Embryonic facial prominence (tissue), 1 donor: ENCODE results near the gene SYTL3.
"Not testable (repeated sequence)": the region's sequence is repeated elsewhere in the genome, so short reads cannot be mapped to it uniquely, and the experiment has no call there.

Experiments
- DNase-seq: peaks from one replicate; pipeline ENCODE4 v3.0.0-alpha.2; 2016; ENCODE audit errors: extremely low spot score

Gene SYTL3

GRCh38 chr6:158773581-158774449, 124.0 kb downstream of the SYTL3 start:
- no peak for DNase-seq

- no peak for DNase-seq
Observed at GRCh38 chr6:158774717-158775449, 125.0 kb downstream of the SYTL3 start.

GRCh38 chr6:158775832-158776231, 126.0 kb downstream of the SYTL3 start:
- DNase-seq, result no peak

- no peak for DNase-seq
Observed at GRCh38 chr6:158776737-158777136, 126.9 kb downstream of the SYTL3 start.

DNA sequence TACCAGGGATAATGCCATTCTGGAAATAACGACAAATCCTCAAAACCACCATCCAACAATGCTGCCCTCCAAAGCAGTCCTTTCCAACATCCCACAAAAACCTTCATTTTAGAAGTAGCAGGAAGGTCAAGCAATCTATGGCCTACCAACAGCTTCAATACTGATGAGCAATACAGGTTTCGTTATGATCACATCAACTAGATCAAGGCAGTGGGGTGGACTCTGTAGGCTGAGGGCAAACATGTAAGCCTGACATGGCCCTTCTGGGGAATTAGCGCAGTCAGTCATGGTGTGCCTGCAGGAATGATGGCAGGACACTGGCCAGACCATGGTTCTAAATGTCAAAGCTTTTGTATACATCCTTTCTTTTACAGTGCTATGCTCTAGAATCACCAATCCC, 127.7 kb downstream of the SYTL3 start:
- DNase-seq, result no peak

DNA sequence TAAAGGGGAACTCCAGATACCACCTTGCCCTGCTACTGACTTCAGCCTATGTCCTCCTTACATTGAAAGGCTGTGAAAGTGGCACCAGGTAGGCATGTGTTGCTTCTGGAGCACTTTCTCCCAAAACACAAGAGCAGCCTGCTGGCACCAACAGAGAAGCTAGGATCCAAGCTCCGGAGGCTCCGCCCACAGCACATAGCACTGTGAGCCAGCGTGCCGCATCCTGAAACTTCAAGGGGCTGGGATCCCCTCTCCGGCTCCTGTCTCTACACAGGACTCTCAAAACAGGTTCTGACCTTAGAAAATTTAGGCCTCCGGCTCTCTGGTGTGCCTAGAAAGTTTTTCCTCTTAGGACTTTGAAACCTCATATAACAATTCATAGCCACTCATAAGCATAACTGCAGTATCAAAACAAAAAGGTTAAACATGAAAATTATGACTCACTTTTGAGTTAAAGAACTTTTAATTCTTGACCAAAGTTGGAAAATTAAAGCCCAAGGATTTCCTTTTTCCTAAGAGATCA, 128.2 kb downstream of the SYTL3 start:
- no peak for DNase-seq

DNA sequence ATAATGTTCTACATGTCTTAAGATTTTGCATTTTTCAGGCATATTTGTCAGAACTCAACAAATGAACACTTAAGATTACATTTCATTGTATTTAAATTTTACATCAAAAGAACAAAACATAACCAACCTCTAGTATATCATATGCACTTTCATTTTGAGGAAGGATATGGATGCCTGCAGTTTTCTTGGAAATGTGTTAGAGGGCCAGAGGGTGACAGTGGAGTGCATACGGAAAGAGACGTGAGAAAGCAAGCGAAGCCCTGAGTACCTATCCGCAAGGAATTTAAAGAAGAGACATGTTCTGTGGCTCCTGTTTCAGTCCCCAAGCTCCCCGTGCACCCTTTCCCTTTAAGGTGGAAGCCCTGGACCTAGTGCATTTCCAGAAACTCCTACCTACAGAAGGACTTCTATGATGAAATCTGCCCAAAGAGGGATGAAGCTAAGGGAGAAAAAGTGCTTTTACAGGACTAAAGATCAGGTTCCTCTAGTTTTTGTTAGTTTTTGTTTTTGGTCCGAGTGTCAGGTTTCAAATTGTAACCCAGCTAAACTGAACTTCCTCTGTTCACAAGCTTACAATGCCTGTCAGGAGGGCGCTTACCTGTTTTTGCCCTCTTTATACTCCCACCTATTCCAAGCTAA, 130.5 kb downstream of the SYTL3 start:
- no peak for DNase-seq

- no peak for DNase-seq
Observed at GRCh38 chr6:158780988-158781691, 131.3 kb downstream of the SYTL3 start.

DNA sequence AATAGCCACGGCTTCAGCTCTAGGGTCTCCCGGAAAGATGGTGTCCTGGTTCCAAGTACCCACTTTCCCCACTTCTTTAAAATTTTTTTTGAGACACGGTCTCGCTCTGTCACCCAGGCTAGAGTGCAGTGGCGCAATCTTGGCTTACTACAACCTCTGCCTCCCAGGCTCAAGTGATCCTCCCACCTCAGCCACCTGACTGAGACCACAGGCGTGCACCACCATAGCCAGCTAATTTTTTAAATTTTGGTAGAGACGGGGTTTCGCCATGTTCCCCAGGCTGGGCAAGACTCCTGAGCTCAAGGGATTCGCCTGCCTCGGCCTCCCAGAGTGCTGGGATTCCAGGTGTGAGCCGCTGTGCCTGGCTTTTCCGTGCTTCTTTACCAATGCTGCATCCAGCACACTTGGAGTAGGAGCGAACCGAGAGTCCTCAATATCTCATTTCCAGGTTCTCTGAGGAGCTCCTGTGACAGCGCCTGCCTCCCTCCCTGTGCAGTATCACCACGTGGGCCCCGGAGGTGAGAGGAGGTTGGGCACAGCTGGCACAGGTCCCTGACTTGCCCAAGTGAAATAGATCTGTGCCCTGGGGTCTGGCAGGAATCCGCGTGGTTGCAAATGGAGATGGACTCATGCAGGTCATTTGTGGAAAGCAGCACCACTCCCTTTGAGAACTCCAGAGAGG, 132.0 kb downstream of the SYTL3 start:
- no peak for DNase-seq

DNA sequence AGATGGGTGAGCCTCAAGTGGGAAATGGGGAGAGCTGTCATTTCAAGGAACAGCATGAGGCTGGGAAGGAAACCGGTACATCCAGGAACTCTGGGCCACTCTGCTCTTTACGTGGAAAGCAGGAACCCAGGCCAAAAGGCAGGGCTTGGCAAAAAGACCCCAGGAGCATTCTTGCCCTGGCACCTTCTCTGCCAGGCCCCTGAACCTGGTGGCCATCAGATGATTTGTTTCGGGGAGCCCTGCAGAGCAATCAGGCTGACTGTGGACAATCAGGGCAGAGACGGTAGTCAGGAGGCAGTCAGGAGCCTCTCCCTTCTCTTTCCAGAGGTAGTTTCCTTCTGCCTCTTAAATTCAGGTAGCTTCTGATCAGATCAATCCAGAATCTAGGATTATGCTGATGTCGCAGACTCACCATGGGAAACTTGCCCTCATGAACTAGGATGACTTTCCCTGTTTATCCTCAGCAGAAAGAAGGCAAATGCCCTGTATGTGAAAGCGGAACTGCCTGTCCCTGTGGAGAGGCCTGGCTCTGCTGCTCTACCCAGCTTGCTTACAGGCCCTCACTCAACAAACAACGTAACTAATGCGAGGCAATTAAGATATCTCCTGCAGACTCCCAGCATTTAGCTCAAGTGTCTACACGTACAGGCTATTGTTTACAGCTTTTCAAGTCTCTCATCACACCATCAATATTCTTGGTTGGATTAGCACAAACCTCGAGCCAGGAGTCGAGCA, 132.7 kb downstream of the SYTL3 start:
- DNase-seq, result no peak

DNA sequence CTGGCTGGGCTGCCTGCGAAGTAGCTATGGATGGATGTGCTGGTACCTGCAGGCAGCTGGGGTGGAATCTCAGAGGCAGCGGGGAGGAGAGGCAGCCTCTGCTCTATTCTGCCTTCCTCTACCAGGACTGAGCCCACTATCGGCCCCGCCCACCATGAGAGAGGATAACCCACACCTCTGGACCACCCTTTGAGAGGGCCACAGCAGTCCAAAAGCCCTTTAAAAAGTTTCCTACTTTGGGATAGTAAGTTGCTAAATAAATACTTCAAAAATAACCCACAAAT, 133.3 kb downstream of the SYTL3 start:
- no peak for DNase-seq

DNA sequence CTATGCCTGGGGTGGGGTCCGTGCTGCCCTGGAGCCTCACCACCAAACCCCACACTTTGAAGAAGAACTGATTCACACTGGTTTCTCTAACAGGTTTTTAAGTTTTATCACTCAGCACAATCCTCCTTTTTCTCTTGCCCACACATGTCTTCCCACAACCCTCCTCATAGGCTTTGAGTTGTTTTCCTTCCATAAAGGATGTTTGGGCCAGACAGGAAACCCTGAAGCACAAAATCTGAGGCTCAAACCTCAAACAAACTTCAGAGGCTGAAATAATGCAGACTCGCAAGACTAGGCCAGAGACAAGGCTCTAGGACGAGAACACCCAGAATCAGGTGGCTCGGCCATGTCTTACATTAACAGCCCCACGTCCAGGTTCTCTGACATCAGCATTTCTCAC, 134.0 kb downstream of the SYTL3 start:
- DNase-seq, result no peak

- no peak for DNase-seq
Observed at GRCh38 chr6:158784505-158784904, 134.7 kb downstream of the SYTL3 start.

DNA sequence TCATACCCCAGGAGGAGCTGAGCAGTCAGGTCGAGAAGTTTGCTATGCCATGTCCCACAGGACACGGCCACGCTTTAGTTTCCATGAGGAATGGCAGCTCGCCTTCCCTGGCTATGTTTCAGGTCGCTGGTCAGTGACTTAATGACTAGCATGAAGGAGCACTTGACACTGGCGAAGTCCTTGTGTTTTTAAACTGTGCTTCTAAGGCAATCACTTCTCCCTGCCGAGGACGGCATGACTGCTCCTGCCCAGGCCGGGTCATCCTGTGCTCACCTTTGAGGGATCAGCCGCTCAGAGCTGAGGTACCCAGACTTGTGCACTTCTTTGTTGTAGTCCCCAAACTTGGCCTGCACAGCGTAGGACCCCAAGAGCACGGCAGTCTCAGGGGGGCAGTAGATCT, 135.2 kb downstream of the SYTL3 start:
- DNase-seq, result no peak

DNA sequence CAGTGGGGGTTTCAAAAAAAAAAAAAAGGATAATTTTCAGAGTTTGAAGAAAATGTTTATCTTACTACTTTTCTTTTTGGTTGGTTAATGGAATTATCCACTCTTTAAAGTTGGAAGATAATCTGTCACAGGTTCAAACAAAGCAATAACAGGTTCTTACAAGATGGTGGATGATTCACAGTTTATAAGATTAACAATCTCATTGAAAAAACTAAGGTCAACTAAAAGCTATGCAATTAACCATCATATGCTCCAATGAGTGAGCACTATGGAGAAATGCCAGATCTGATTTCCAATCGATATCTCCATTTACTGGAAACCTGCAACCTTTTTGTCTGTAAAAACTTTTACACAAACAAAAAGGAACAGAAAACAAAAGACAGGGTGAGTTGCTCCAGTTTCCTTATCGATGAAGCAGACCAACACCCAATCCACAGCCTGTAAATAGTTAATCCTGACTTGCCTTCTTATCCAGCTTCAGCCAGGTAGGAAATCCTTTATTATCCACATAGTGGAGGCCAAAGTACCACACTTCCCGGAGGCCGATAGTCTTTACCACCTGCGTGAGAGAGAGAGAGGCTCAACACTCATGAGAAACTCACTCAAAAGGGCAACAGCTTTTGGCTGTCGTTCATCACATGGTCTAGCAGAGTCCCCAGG, 136.9 kb downstream of the SYTL3 start:
- no peak for DNase-seq

GRCh38 chr6:158787395-158787794, 137.5 kb downstream of the SYTL3 start:
- no peak for DNase-seq

DNA sequence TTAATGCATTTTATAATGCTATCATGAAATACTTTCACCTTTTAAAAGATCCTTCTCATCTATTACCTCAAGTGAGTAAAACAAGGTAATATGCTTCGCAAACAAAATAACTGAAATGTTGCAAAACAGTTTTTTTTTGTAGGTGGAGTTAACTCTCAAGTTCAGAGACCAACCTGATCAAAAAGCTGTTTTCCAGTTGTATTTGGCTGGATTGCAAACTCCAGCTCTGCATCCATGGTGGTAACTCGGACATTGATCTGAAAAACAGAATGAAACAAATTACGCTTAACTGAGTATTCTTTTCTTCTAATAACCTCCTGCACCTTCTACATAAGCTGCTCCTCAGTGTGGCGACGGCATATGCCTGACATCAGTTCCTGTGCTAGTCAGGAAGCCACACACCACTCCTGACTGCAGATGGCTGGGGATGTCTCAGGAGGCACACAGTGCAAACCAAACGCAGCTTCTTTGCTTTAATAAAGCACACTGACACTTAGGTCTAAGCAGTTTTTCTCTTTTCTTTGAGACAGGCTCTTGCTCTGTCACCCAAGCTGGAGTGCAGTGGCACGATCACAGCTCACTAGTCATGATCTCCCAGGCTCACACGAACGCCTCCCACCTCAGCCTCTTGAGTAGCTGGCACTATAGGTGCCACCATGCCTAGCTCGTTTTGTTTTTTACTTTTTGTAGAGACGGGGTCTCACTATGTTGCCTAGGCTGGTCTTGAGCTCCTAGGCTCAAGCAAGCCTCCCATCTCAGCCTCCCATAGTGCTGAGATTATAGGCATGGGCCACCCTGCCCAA, 139.5 kb downstream of the SYTL3 start:
- no peak for DNase-seq

DNA sequence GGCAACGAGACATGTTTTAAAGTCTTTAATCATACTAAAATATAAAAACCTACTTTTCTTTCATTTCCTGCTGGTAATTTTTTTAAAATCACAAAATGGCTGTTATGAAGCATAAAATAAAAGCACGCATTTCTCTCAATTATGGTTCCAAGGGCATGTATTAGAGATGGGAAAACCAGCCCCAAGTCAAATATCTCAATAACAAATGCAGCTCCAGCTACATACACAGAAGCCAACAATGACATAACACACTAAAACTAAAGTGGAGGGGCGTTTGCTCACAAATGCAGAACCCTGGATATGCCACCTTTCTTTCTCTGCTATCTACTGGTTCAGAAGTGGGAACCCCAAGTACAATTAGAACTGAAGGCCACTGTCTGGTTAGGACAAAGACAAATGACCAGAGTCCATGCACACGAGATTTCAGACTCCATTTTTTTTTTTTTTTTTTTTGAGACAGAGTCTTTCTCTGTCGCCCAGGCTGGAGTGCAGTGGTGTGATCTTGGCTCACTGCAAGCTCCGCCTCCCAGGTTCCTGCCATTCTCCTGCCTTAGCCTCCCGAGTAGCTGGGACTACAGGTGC, 141.5 kb downstream of the SYTL3 start:
- no peak for DNase-seq

DNA sequence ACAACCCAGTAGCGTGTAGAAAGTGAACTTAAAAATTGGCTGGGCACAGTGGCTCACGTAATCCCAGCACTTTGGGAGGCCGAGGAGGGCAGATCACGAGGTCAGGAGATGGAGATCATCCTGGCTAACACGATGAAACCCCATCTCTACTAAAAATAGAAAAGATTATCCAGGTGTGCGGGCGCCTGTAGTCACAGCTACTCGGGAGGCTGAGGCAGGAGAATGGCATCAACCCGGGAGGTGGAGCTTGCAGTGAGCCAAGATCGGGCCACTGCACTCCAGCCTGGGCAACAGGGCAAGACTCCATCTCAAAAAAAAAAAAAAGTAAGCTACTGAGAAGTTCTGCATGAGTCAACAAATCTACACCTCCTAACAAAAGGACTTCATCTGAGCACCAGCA, 142.7 kb downstream of the SYTL3 start:
- not testable (repeated sequence) for DNase-seq
